ENCODE results near the gene CYTH1.

DNA sequence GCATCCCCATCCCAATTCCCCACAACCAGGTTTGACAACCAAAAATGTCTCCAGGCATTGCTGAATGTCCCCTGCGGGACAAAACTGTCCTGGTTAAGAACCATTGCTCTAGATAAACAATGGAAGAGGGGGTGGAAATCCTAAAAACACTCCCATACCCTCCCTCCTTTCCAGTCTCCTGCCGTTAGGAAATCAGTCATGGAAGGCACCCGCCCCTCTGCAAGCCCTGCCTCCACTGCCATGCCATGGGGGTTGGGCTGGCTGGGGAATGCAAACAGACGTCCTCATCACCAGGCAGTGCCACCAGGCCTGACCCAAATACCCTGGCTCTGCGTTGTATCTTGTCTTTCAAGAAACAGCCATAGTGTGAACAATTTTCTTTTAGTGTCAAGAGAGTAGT is 57.5 kb downstream of the CYTH1 start:
- TF ChIP-seq GATA2 (IDR thresholded peaks at IDR 0.05; ENCODE audit: low read depth, low read length) (no peak), GATA3 (IDR thresholded peaks at IDR 0.05; ENCODE audit: low read depth, low read length) (no peak)

Data from SH-SY5Y (cell line).